HepG2 (cell line): Measurements from ENCODE around the gene RAP1GAP2. TPM values are rescaled to one million over a fixed set of nuclear protein-coding genes. Genes with fewer than 3 reads are reported as not detected.

Experiments
- ATAC-seq: fragments of 200-7000 bp; cut with Tn5 transposase; 3 replicates; pipeline ENCODE4 v1.9.1; 2020; ENCODE audit warnings: mild to moderate bottlenecking, moderate library complexity
- BruUV-seq: library from RNA; stranded (reverse); fragments of 400-500 nt; replicated peaks from 2 replicates; lab custom pipeline; 2021; lab: Mats Ljungman, UMichigan
- CTCF ChIA-PET: fragments of 300-600 bp; formaldehyde crosslinking; extraction: SDS; loops from one replicate; lab custom pipeline; 2021; ENCODE audit warnings: low total read pairs, inconsistent platforms, low intra/inter-chr PET ratio; lab: Yijun Ruan, JAX
- POLR2A ChIA-PET: fragments of 350-600 bp; sonication (Branson Sonifier 250); formaldehyde crosslinking; loops from one replicate; lab custom pipeline; 2020; ENCODE audit warnings: antibody characterized with exemption, inconsistent platforms; lab: Yijun Ruan, JAX
- DNase-seq: peaks from one replicate; pipeline ENCODE4 v3.0.0-alpha.2; 2015; ENCODE audit warnings: low spot score
- FAIRE-seq: peaks from 3 replicates; lab custom pipeline; 2011; peaks lifted over from hg19 to GRCh38; lab: Jason Lieb, UNC
- H2AFZ ChIP-seq: one replicate; pipeline ENCODE4 v1.6.1; 2011; ENCODE audit warnings: low read length, inconsistent platforms
- H3K27ac ChIP-seq: fragments of 300-600 bp; 3 replicates; pipeline ENCODE4 v1.8.0; 2011; ENCODE audit warnings: mixed run types, mild to moderate bottlenecking, mixed read lengths, low read length, inconsistent platforms; ENCODE audit not compliant: insufficient read depth; ENCODE audit errors: extremely low read length
- H3K27me3 ChIP-seq, 2 experiments: fragments of 200-600 bp in 1 of 2; 2 replicates in 1 of 2; 3 replicates in 1 of 2; pipeline versions ENCODE4 v1.6.0 to v1.8.0; 2011; ENCODE audit warnings: low read length in 2 of 2, mild to moderate bottlenecking in 2 of 2, moderate library complexity in 2 of 2, inconsistent platforms in 1 of 2; ENCODE audit not compliant: insufficient read depth in 2 of 2, control insufficient read depth in 1 of 2
- H3K36me3 ChIP-seq, 2 experiments: fragments of 200-600 bp in 1 of 2; replicated peaks in 1 of 2; 2 replicates in 1 of 2; 3 replicates in 1 of 2; pipeline versions ENCODE4 v1.5.1 to v1.8.0; 2011; ENCODE audit warnings: low read length in 2 of 2, inconsistent platforms in 1 of 2; ENCODE audit not compliant: insufficient read depth in 2 of 2, control insufficient read depth in 1 of 2
- H3K4me1 ChIP-seq: 2 replicates; pipeline ENCODE4 v1.5.1; 2012; ENCODE audit warnings: low read length, inconsistent platforms; ENCODE audit not compliant: insufficient read depth
- H3K4me2 ChIP-seq: 2 replicates; pipeline ENCODE4 v1.6.0; 2011; ENCODE audit warnings: low read depth, low read length, inconsistent platforms
- H3K4me3 ChIP-seq, 3 experiments: fragments of 200-600 bp in 1 of 3; sonication (generic), shearing (Covaris generic) in 1 of 3; replicated peaks in 1 of 3; 2 replicates each; pipeline ENCODE4 v1.5.1; 2011 to 2016; ENCODE audit warnings: low read length in 3 of 3, inconsistent platforms in 2 of 3, low read depth in 2 of 3, mild to moderate bottlenecking in 2 of 3, control low read depth in 1 of 3, mixed read lengths in 1 of 3; ENCODE audit not compliant: insufficient read depth in 1 of 3
- H3K79me2 ChIP-seq: one replicate; pipeline ENCODE4 v1.6.1; 2011; ENCODE audit warnings: low read length, inconsistent platforms; ENCODE audit not compliant: insufficient read depth
- H3K9ac ChIP-seq: 2 replicates; pipeline ENCODE4 v1.6.0; 2011; ENCODE audit warnings: mild to moderate bottlenecking, low read depth, low read length, inconsistent platforms; ENCODE audit not compliant: insufficient read depth
- H3K9me3 ChIP-seq: 2 replicates; pipeline ENCODE4 v1.5.1; 2012; ENCODE audit warnings: mild to moderate bottlenecking, low read length
- H4K20me1 ChIP-seq: 2 replicates; pipeline ENCODE4 v1.6.0; 2011; ENCODE audit warnings: inconsistent platforms, mild to moderate bottlenecking, low read length, moderate library complexity; ENCODE audit not compliant: insufficient read depth
- HNF4G ChIP-seq, 2 experiments: sonication (generic) in 1 of 2; formaldehyde crosslinking in 1 of 2; IDR thresholded peaks; 2 replicates each; pipeline versions ENCODE4 v1.4.0 to v1.6.1; 2011 to 2020; ENCODE audit warnings: borderline replicate concordance in 2 of 2, low read depth in 2 of 2, mild to moderate bottlenecking in 2 of 2, low read length in 1 of 2, missing genetic modification reagents in 1 of 2, moderate library complexity in 1 of 2
- HNRNPK ChIP-seq: fragments of 200-400 bp; formaldehyde crosslinking; IDR thresholded peaks from 2 replicates; pipeline ENCODE4 v1.6.1; 2018; ENCODE audit warnings: low read length, low read depth, moderate library complexity, mild to moderate bottlenecking; ENCODE audit not compliant: poor library complexity, severe bottlenecking
- HOXA7 ChIP-seq: sonication (generic); formaldehyde crosslinking; IDR thresholded peaks from 2 replicates; pipeline ENCODE4 v1.8.1; 2022; ENCODE audit warnings: mild to moderate bottlenecking, missing genetic modification reagents, moderate library complexity
- ISL2 ChIP-seq: sonication (generic); formaldehyde crosslinking; IDR thresholded peaks from 2 replicates; pipeline ENCODE4 v1.5.0; 2020; ENCODE audit warnings: missing genetic modification reagents
- KLF9 ChIP-seq: IDR thresholded peaks from 2 replicates; pipeline ENCODE4 v1.6.1; 2016; ENCODE audit warnings: low read depth
- MLLT10 ChIP-seq: sonication (generic); formaldehyde crosslinking; IDR thresholded peaks from 2 replicates; pipeline ENCODE4 v1.4.0; 2020; ENCODE audit warnings: missing genetic modification reagents
- NKX3-1 ChIP-seq: sonication (generic); formaldehyde crosslinking; IDR thresholded peaks from 2 replicates; pipeline ENCODE4 v1.5.0; 2020; ENCODE audit warnings: missing genetic modification reagents
- SALL1 ChIP-seq: sonication (generic); formaldehyde crosslinking; IDR thresholded peaks from 2 replicates; pipeline ENCODE4 v1.8.0; 2022; ENCODE audit warnings: mild to moderate bottlenecking, missing genetic modification reagents
- TBX3 ChIP-seq: fragments of 450-650 bp; IDR thresholded peaks from 2 replicates; pipeline ENCODE4 v1.6.1; 2017; ENCODE audit warnings: antibody characterized with exemption, mild to moderate bottlenecking, inconsistent platforms, borderline replicate concordance
- TFDP1 ChIP-seq: IDR thresholded peaks from 2 replicates; pipeline ENCODE4 v1.6.1; 2016; ENCODE audit warnings: missing compliant biosample characterization, missing genetic modification reagents, borderline replicate concordance
- ZBTB7A ChIP-seq: sonication (generic); formaldehyde crosslinking; IDR thresholded peaks from 2 replicates; pipeline ENCODE4 v1.8.0; 2022; ENCODE audit warnings: mild to moderate bottlenecking, missing genetic modification reagents
- ZFP37 ChIP-seq: sonication (generic); formaldehyde crosslinking; IDR thresholded peaks from 2 replicates; pipeline ENCODE4 v1.4.0; 2020; ENCODE audit warnings: missing genetic modification reagents, borderline replicate concordance
- ZNF382 ChIP-seq: sonication (generic); formaldehyde crosslinking; IDR thresholded peaks from 2 replicates; pipeline ENCODE4 v1.5.0; 2020; ENCODE audit warnings: missing genetic modification reagents, mild to moderate bottlenecking, borderline replicate concordance
- ZNF441 ChIP-seq: sonication (generic); formaldehyde crosslinking; IDR thresholded peaks from 2 replicates; pipeline ENCODE4 v1.7.0; 2021; ENCODE audit warnings: missing genetic modification reagents, borderline replicate concordance
- ZNF562 ChIP-seq: sonication (generic); formaldehyde crosslinking; IDR thresholded peaks from 2 replicates; pipeline ENCODE4 v1.8.0; 2022; ENCODE audit warnings: missing genetic modification reagents, borderline replicate concordance
- ZNF597 ChIP-seq: sonication (generic); formaldehyde crosslinking; IDR thresholded peaks from 2 replicates; pipeline ENCODE4 v1.5.0; 2020; ENCODE audit warnings: missing genetic modification reagents
- ZNF691 ChIP-seq: sonication (generic); formaldehyde crosslinking; IDR thresholded peaks from 2 replicates; pipeline ENCODE4 v1.4.0; 2020; ENCODE audit warnings: missing genetic modification reagents, low read depth, mild to moderate bottlenecking, borderline replicate concordance
- WGBS: methylation state at CpG from one replicate; pipeline ENCODE4 v1.1.6; 2017; ENCODE audit warnings: low lambda C conversion rate; 5-methylcytosine and 5-hydroxymethylcytosine counted together
- in situ Hi-C: cut with HindIII; loops from 2 replicates; pipeline ENCODE4 v1.10.0; 2017; ENCODE audit warnings: low pct_unique_long_range_greater_than_20kb; ENCODE audit not compliant: extremely low pct_ligation_motif_present
- intact Hi-C: fragments of 100-400 bp; cut with micrococcal nuclease; formaldehyde crosslinking; loops from one replicate; pipeline ENCODE4 v1.10.0; 2022; ENCODE audit not compliant: unreplicated experiment
- polyA plus RNA-seq, 8 experiments: library from polyadenylated mRNA; depleted of rRNA in 3 of 8; stranded (reverse) in 7 of 8; unstranded in 1 of 8; fragments of >200 nt; fragmentation: Illumina TruSeq in 4 of 8; extraction: Trizol in 4 of 8; gene quantifications; 2 replicates each; pipeline versions ENCODE4 v1.2.1 to v1.2.3, GENCODE V29; 2011 to 2016; ENCODE audit warnings: low read depth in 4 of 8, missing spikeins in 1 of 8, mixed read lengths in 1 of 8; ENCODE audit not compliant: insufficient read depth in 1 of 8
- total RNA-seq, 5 experiments: library from RNA; depleted of rRNA; stranded (reverse); fragments of >200 nt; fragmentation: Illumina TruSeq; extraction: Trizol; gene quantifications; 2 replicates each; pipeline ENCODE4 v1.2.3, GENCODE V29; 2016; ENCODE audit warnings: low read depth in 1 of 5
- TF ChIP-seq, protein P1 (sequence below): sonication (generic); formaldehyde crosslinking; IDR thresholded peaks from 2 replicates; pipeline ENCODE4 v1.9.0; 2021; ENCODE audit warnings: missing genetic modification reagents, mild to moderate bottlenecking, borderline replicate concordance

Gene RAP1GAP2
- total and polyA plus RNA-seq, 2 of the 13 experiments (the other 11 are each of a cell fraction or from before 2014, with no cell fraction given): 10.9 to 12.0 TPM

DNA sequence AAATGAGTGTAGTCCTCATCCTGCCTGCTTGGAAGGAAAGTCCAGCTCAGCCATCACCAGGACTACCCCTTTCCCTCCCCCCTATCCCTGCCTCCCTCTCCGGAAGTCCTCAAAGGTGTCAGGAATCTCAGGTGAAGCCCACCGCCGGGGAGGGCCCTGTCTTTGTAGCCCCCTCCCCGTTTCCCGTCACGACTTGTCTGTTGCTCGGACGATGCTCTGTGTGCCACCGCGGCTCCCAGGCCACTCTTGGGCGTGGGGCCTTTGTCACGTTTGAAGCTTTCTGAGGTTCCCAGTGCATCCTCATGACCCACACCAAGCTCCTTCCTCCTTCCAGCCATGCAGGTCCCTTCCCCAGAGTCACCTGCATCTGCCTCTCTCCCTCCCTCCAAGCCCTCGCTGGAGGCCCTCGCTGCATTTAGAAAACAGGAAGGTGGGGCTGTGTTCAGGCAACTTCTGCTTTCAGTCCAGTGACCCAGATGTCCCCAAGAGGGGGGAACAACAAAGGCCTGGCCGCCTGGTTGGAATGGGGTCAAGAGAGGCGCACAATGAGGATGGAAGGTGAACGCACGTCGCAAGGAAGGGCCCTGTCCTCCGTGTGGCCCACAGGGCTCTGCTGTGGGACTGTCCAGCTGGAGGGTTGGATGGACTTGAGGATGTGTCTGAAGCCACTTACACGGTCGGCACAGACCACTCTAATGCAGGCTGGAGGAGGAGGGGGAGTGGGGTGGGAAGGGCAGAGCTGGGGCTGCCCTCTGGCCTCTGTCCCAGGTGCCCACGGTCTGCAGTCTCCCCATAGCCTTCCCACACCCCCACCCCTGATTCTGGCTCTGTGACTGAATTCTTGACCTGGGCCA lies 207.3 kb downstream of the RAP1GAP2 start:
- DNase-seq (no peak), FAIRE-seq (no peak), ATAC-seq (no peak; the same call in 2 of the 3 replicates)
- ChIA-PET POLR2A (no interaction called here), CTCF (no interaction called here)
- Histone ChIP-seq H3K4me3 (no peak overlapping the region; a peak in 1 of 6 replicates), H3K27me3 (no peaks in the 10 kb centered on the region), H3K9ac (peak overlapping the region; percentile 2; the same call in 1 of the 2 replicates), H3K36me3 (peaks cover 16 to 31% of the 10 kb centered on the region in 2 experiments), H2AFZ (no peak overlapping the region), H3K9me3 (no peaks in the 10 kb centered on the region), H4K20me1 (no peaks in the 10 kb centered on the region), H3K4me1 (peaks cover 15% of the 10 kb centered on the region), H3K79me2 (no peaks in the 10 kb centered on the region), H3K27ac (peak overlapping the region; percentile 42), H3K4me2 (peak overlapping the region; percentile 48)
- no TSS peak for BruUV-seq
- in situ Hi-C loops: no loop called here
- intact Hi-C loops: no loop called here
- TF ChIP-seq NKX3-1 (CRISPR knock-in tag): no peak
- no peak for TF ChIP-seq ZNF382 (CRISPR knock-in tag)
- no peak for TF ChIP-seq ZNF691 (CRISPR knock-in tag)
- TF ChIP-seq ZNF597 (CRISPR knock-in tag): no peak
- TF ChIP-seq SALL1 (CRISPR knock-in tag): no peak
- no peak for TF ChIP-seq HOXA7 (CRISPR knock-in tag)
- TF ChIP-seq ZNF562 (CRISPR knock-in tag): no peak
- TF ChIP-seq HNRNPK: no peak
- TF ChIP-seq TFDP1 (CRISPR knock-in tag): no peak
- no peak for TF ChIP-seq ISL2 (CRISPR knock-in tag)
- TF ChIP-seq TBX3: no peak
- no peak for TF ChIP-seq MLLT10
- TF ChIP-seq ZFP37: no peak
- TF ChIP-seq HNF4G (IDR thresholded peaks at IDR 0.05; ENCODE audit: borderline replicate concordance, low read depth, low read length): no peak
- TF ChIP-seq HNF4G (CRISPR knock-in tag; IDR thresholded peaks at IDR 0.05; ENCODE audit: borderline replicate concordance, low read depth): no peak
- no peak for TF ChIP-seq ZNF441
- TF ChIP-seq, protein P1, sequence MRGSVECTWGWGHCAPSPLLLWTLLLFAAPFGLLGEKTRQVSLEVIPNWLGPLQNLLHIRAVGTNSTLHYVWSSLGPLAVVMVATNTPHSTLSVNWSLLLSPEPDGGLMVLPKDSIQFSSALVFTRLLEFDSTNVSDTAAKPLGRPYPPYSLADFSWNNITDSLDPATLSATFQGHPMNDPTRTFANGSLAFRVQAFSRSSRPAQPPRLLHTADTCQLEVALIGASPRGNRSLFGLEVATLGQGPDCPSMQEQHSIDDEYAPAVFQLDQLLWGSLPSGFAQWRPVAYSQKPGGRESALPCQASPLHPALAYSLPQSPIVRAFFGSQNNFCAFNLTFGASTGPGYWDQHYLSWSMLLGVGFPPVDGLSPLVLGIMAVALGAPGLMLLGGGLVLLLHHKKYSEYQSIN (CRISPR knock-in tag): no peak
- no peak for TF ChIP-seq ZBTB7A (CRISPR knock-in tag)
- TF ChIP-seq KLF9: no peak
- 93% methylated on average over 18 of the region's 23 CpGs for whole genome bisulfite sequencing
